Endothelial cell of umbilical vein (primary cell): ENCODE data around the gene XRCC4. TPM values are rescaled to one million over a fixed set of nuclear protein-coding genes. Genes with fewer than 3 reads are reported as not detected.

ENCODE experiments used
- BruUV-seq: library from RNA; stranded (reverse); fragments of 400-500 nt; replicated peaks from 2 replicates; lab custom pipeline; 2021; lab: Mats Ljungman, UMichigan
- CTCF ChIA-PET: fragments of 300-600, 350-600 bp; sonication (Branson Sonifier 250); formaldehyde crosslinking; loops from one replicate; lab custom pipeline; 2021; ENCODE audit warnings: antibody characterized with exemption, inconsistent platforms; lab: Charles Lee
- POLR2A ChIA-PET: fragments of 300-600, 350-600 bp; sonication (Branson Sonifier 250); formaldehyde crosslinking; loops from one replicate; lab custom pipeline; 2021; ENCODE audit warnings: antibody characterized with exemption, inconsistent platforms; lab: Charles Lee
- DNase-seq: peaks from one replicate; pipeline ENCODE4 v3.0.0-alpha.2; 2011; ENCODE audit warnings: low read depth, low spot score
- FAIRE-seq: peaks from 2 replicates; lab custom pipeline; 2011; peaks lifted over from hg19 to GRCh38; lab: Jason Lieb, UNC
- H2AFZ ChIP-seq: 2 replicates; pipeline ENCODE4 v1.6.0; 2012; ENCODE audit warnings: low read depth, low read length, control low read depth, inconsistent platforms
- H3K27ac ChIP-seq: 2 replicates; pipeline ENCODE4 v1.5.1; 2011; ENCODE audit warnings: low read depth, mild to moderate bottlenecking, control low read depth, low read length, moderate library complexity; ENCODE audit not compliant: insufficient read depth
- H3K27me3 ChIP-seq, 2 experiments: 2 replicates each; pipeline versions ENCODE4 v1.6.0 to v1.6.1; 2011; ENCODE audit warnings: low read length in 2 of 2, mixed read lengths in 1 of 2; ENCODE audit not compliant: control insufficient read depth in 2 of 2, insufficient read depth in 2 of 2
- H3K36me3 ChIP-seq, 2 experiments: 2 replicates in 1 of 2; 3 replicates in 1 of 2; pipeline ENCODE4 v1.5.1; 2011; ENCODE audit warnings: low read length in 2 of 2, mild to moderate bottlenecking in 1 of 2, moderate library complexity in 1 of 2; ENCODE audit not compliant: control insufficient read depth in 2 of 2, insufficient read depth in 2 of 2; ENCODE audit errors: extremely low read depth in 1 of 2
- H3K4me1 ChIP-seq: 3 replicates; pipeline ENCODE4 v1.5.1; 2011; ENCODE audit warnings: mild to moderate bottlenecking, low read length; ENCODE audit not compliant: control insufficient read depth, insufficient read depth; ENCODE audit errors: extremely low read depth
- H3K4me2 ChIP-seq: 2 replicates; pipeline ENCODE4 v1.6.1; 2011; ENCODE audit warnings: low read length, control low read depth, mixed read lengths; ENCODE audit not compliant: insufficient read depth
- H3K4me3 ChIP-seq, 3 experiments: fragments of 200-600 bp in 1 of 3; sonication (generic), shearing (Covaris generic) in 1 of 3; replicated peaks in 1 of 3; 2 replicates each; pipeline ENCODE4 v1.5.1; 2011 to 2016; ENCODE audit warnings: control low read depth in 3 of 3, low read length in 3 of 3, mild to moderate bottlenecking in 2 of 3, inconsistent platforms in 1 of 3, low read depth in 1 of 3, moderate library complexity in 1 of 3; ENCODE audit not compliant: insufficient read depth in 1 of 3
- H3K79me2 ChIP-seq: 2 replicates; pipeline ENCODE4 v1.6.0; 2012; ENCODE audit warnings: low read length, inconsistent platforms; ENCODE audit not compliant: control insufficient read depth, insufficient read depth
- H3K9ac ChIP-seq: replicated peaks from 2 replicates; pipeline ENCODE3; 2011; ENCODE audit warnings: low read length, control low read depth; ENCODE audit not compliant: insufficient read depth; ENCODE audit errors: extremely low read depth
- H3K9me1 ChIP-seq: replicated peaks from 3 replicates; pipeline ENCODE4 v1.6.0; 2011; ENCODE audit warnings: mild to moderate bottlenecking, low read length; ENCODE audit not compliant: control insufficient read depth, insufficient read depth; ENCODE audit errors: extremely low read depth
- H3K9me3 ChIP-seq: replicated peaks from 2 replicates; pipeline ENCODE4 v1.5.1; 2012; ENCODE audit warnings: low read length, inconsistent platforms; ENCODE audit not compliant: control insufficient read depth, insufficient read depth
- H4K20me1 ChIP-seq: replicated peaks from 2 replicates; pipeline ENCODE3; 2011; ENCODE audit warnings: mild to moderate bottlenecking, low read length; ENCODE audit not compliant: control insufficient read depth, insufficient read depth; ENCODE audit errors: extremely low read depth
- EZH2 ChIP-seq: IDR thresholded peaks from 2 replicates; pipeline ENCODE4 v1.6.1; 2012; ENCODE audit warnings: borderline replicate concordance, low read depth, mild to moderate bottlenecking, moderate library complexity, low read length, inconsistent platforms; ENCODE audit not compliant: severe bottlenecking
- FOS ChIP-seq: IDR thresholded peaks from 2 replicates; pipeline ENCODE4 v1.6.1; 2011; ENCODE audit warnings: mild to moderate bottlenecking, low read length, moderate library complexity, borderline replicate concordance; ENCODE audit not compliant: insufficient read depth
- GATA2 ChIP-seq: IDR thresholded peaks from 2 replicates; pipeline ENCODE4 v1.7.0; 2011; ENCODE audit warnings: low read depth, mild to moderate bottlenecking, moderate library complexity, mixed read lengths, low read length; ENCODE audit not compliant: insufficient read length, insufficient read depth
- JUN ChIP-seq: IDR thresholded peaks from 2 replicates; pipeline ENCODE4 v1.6.1; 2011; ENCODE audit warnings: borderline replicate concordance, low read depth; ENCODE audit not compliant: insufficient read length, insufficient read depth
- MYC ChIP-seq: IDR thresholded peaks from one replicate; pipeline ENCODE4 v1.6.1; 2011; ENCODE audit warnings: mild to moderate bottlenecking, low read depth, low read length
- POLR2A ChIP-seq: IDR thresholded peaks from 2 replicates; pipeline ENCODE4 v1.6.1; 2012; ENCODE audit warnings: low read depth, mild to moderate bottlenecking, control low read depth, low read length
- POLR2AphosphoS5 ChIP-seq: IDR thresholded peaks from 2 replicates; pipeline ENCODE4 v1.6.1; 2012; ENCODE audit warnings: low read depth, mild to moderate bottlenecking, control low read depth, low read length, moderate library complexity; ENCODE audit not compliant: insufficient read depth
- dilution Hi-C: fragments of 300-500 bp; cut with MboI; formaldehyde crosslinking; loops from one replicate; pipeline ENCODE4 v1.15.0; 2019; ENCODE audit warnings: low sequenced_read_pairs; ENCODE audit not compliant: extremely low pct_ligation_motif_present
- intact Hi-C: fragments of 100-400 bp; cut with micrococcal nuclease; formaldehyde crosslinking; loops from one replicate; pipeline ENCODE4 v1.10.0; 2022
- polyA plus RNA-seq, 4 experiments: library from polyadenylated mRNA; depleted of rRNA in 3 of 4; stranded (reverse) in 3 of 4; unstranded in 1 of 4; fragments of >200 nt; gene quantifications; 2 replicates each; pipeline versions ENCODE4 v1.2.1 to v1.2.3, GENCODE V29; 2011 to 2012; ENCODE audit warnings: missing spikeins in 1 of 4
- total RNA-seq: library from RNA; stranded (reverse); gene quantifications from 2 replicates; pipeline ENCODE4 v1.2.3, GENCODE V29; 2021
- TF ChIP-seq, protein P1 (sequence below): IDR thresholded peaks from 2 replicates; pipeline ENCODE4 v1.6.1; 2011; ENCODE audit not compliant: insufficient read depth, insufficient read length
- TF ChIP-seq, protein P2 (sequence below), 2 donors: IDR thresholded peaks; 1 replicate in 1 of 2; 2 replicates in 1 of 2; pipeline ENCODE4 v1.5.1; 2011; ENCODE audit warnings: low read length in 2 of 2, mild to moderate bottlenecking in 2 of 2, moderate library complexity in 2 of 2, control low read depth in 1 of 2, inconsistent platforms in 1 of 2, low read depth in 1 of 2; ENCODE audit not compliant: insufficient read depth in 1 of 2; ENCODE audit errors: extremely low read depth in 1 of 2

Gene XRCC4
- total and polyA plus RNA-seq, 2 donors (not counting 3 experiments of a cell fraction or from before 2014, with no cell fraction given) = 1.3 to 7.7 TPM

DNA sequence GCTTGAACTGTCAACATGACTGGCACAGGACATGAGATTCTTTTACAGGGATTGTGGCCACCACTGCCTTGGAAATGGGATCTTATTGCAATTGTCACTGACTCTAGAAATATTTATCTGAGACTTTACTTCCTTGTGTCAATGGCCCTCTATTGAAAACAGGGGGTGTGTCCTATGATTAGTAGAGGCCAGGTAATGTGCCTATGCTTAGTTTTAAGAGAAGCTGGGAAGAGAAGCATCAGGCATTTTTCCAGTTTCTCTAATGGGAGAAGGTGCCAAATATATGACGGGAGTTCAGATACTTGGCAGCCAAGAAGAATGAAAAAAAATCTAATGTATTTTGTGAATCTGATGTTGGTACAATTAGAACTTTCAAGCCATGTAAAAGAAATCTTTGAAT is 320.3 kb downstream of the XRCC4 start:
- intact Hi-C loops (no loop called here), dilution Hi-C loops (no loop called here)
- H3K4me1 ChIP-seq = peaks cover 11% of the 10 kb centered on the region
- H3K4me2 ChIP-seq = no peak overlapping the region
- no peaks in the 10 kb centered on the region for H3K27me3 ChIP-seq
- CTCF ChIA-PET = interaction anchor here (1.0 kb wide), 1 partner anchor 11 kb away, joined by 3 read pairs; no protein-coding TSS in a partner anchor
- BruUV-seq = no TSS peak
- FAIRE-seq (no peak), DNase-seq (no peak)
- H3K9me3 ChIP-seq = no peaks in the 10 kb centered on the region
- H3K4me3 ChIP-seq = no peak overlapping the region
- no peak overlapping the region for H2AFZ ChIP-seq
- H3K79me2 ChIP-seq = no peaks in the 10 kb centered on the region
- H3K36me3 ChIP-seq = no peaks in the 10 kb centered on the region
- TF ChIP-seq, protein P1, sequence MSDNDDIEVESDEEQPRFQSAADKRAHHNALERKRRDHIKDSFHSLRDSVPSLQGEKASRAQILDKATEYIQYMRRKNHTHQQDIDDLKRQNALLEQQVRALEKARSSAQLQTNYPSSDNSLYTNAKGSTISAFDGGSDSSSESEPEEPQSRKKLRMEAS = no peak
- no peak for TF ChIP-seq EZH2
- TF ChIP-seq, protein P2, sequence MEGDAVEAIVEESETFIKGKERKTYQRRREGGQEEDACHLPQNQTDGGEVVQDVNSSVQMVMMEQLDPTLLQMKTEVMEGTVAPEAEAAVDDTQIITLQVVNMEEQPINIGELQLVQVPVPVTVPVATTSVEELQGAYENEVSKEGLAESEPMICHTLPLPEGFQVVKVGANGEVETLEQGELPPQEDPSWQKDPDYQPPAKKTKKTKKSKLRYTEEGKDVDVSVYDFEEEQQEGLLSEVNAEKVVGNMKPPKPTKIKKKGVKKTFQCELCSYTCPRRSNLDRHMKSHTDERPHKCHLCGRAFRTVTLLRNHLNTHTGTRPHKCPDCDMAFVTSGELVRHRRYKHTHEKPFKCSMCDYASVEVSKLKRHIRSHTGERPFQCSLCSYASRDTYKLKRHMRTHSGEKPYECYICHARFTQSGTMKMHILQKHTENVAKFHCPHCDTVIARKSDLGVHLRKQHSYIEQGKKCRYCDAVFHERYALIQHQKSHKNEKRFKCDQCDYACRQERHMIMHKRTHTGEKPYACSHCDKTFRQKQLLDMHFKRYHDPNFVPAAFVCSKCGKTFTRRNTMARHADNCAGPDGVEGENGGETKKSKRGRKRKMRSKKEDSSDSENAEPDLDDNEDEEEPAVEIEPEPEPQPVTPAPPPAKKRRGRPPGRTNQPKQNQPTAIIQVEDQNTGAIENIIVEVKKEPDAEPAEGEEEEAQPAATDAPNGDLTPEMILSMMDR (IDR thresholded peaks at IDR 0.05; ENCODE audit: extremely low read depth in 1 of 2, insufficient read depth in 1 of 2, low read depth in 1 of 2, low read length in 2 of 2) = no peak
- no peak for TF ChIP-seq FOS
- no peak for TF ChIP-seq MYC
- TF ChIP-seq JUN = no peak
- no peak for TF ChIP-seq GATA2
- TF ChIP-seq POLR2A = no peak
- TF ChIP-seq POLR2AphosphoS5 = no peak
- no peaks in the 10 kb centered on the region for H3K9me1 ChIP-seq
- no peaks in the 10 kb centered on the region for H4K20me1 ChIP-seq
- H3K9ac ChIP-seq = no peak overlapping the region
- H3K27ac ChIP-seq = no peak overlapping the region
- POLR2A ChIA-PET = interaction anchor here (0.6 kb wide), 1 partner anchor 30 kb away, joined by 4 read pairs; no protein-coding TSS in a partner anchor
